HCT116 (cell line): Measurements from ENCODE around the gene MMP24.

ENCODE experiments used
- CBX3 ChIP-seq: IDR thresholded peaks from 2 replicates; pipeline ENCODE4 v1.6.1; 2012; ENCODE audit warnings: low read depth
- EGR1 ChIP-seq: IDR thresholded peaks from 2 replicates; pipeline ENCODE4 v1.6.1; 2012; ENCODE audit warnings: low read depth
- EZH2 ChIP-seq: fragments of 200-600 bp; sonication (generic); IDR thresholded peaks from 2 replicates; pipeline ENCODE4 v1.6.1; 2017; ENCODE audit warnings: antibody characterized with exemption, mixed run types
- EZH2phosphoT487 ChIP-seq: fragments of 200-600 bp; IDR thresholded peaks from 2 replicates; pipeline ENCODE4 v1.6.1; 2018; ENCODE audit warnings: antibody characterized with exemption, borderline replicate concordance
- POLR2A ChIP-seq: IDR thresholded peaks from 2 replicates; pipeline ENCODE4 v1.7.0; 2011; ENCODE audit warnings: borderline replicate concordance; ENCODE audit not compliant: insufficient read depth, insufficient read length; ENCODE audit errors: extremely low read depth
- POLR2AphosphoS5 ChIP-seq: IDR thresholded peaks from 2 replicates; pipeline ENCODE4 v1.6.1; 2011; ENCODE audit warnings: mild to moderate bottlenecking, low read depth, low read length, moderate library complexity
- RAD21 ChIP-seq: IDR thresholded peaks from 2 replicates; pipeline ENCODE4 v1.6.1; 2012; ENCODE audit warnings: low read depth, mild to moderate bottlenecking
- SRF ChIP-seq: IDR thresholded peaks from 2 replicates; pipeline ENCODE4 v1.6.1; 2012; ENCODE audit warnings: low read depth
- ZFX ChIP-seq: fragments of 450-650 bp; IDR thresholded peaks from 2 replicates; pipeline ENCODE4 v1.6.1; 2017
- TF ChIP-seq, protein P1 (sequence below), 3 experiments: fragments of 200-600 bp in 1 of 3; sonication (generic) in 1 of 3; IDR thresholded peaks in 2 of 3; conservative IDR thresholded peaks in 1 of 3; 2 replicates each; pipeline ENCODE4 v1.5.1; 2012 to 2017; ENCODE audit warnings: low read depth in 2 of 3, low read length in 2 of 3, antibody characterized with exemption in 1 of 3, borderline replicate concordance in 1 of 3, control low read depth in 1 of 3, mild to moderate bottlenecking in 1 of 3, mixed read lengths in 1 of 3, mixed run types in 1 of 3, moderate library complexity in 1 of 3; ENCODE audit not compliant: insufficient read depth in 1 of 3
- TF ChIP-seq, protein P2 (sequence below): IDR thresholded peaks from 2 replicates; pipeline ENCODE4 v1.6.1; 2011; ENCODE audit warnings: mild to moderate bottlenecking, low read length, moderate library complexity; ENCODE audit not compliant: insufficient replicate concordance; ENCODE audit errors: extremely low read depth

DNA sequence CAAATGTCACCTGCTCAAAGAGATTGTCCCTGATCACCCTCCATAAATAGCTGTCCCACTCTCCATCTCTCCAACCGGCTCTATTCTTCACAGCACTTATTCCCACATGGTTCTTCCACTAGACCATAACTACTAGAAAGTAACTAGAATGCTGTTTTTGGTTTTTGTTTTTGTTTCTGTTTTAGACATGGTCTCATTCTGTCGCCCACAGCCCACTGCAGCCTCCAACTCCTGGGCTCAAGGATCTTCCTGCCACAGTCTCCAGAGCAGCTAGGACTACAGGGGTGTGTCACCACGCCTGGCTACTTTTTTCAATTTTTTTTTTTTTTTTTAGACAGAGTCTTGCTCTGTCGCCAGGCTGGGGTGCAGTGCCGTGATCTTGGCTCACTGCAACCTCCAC lies 12.2 kb downstream of the MMP24 start:
- TF ChIP-seq, protein P1, sequence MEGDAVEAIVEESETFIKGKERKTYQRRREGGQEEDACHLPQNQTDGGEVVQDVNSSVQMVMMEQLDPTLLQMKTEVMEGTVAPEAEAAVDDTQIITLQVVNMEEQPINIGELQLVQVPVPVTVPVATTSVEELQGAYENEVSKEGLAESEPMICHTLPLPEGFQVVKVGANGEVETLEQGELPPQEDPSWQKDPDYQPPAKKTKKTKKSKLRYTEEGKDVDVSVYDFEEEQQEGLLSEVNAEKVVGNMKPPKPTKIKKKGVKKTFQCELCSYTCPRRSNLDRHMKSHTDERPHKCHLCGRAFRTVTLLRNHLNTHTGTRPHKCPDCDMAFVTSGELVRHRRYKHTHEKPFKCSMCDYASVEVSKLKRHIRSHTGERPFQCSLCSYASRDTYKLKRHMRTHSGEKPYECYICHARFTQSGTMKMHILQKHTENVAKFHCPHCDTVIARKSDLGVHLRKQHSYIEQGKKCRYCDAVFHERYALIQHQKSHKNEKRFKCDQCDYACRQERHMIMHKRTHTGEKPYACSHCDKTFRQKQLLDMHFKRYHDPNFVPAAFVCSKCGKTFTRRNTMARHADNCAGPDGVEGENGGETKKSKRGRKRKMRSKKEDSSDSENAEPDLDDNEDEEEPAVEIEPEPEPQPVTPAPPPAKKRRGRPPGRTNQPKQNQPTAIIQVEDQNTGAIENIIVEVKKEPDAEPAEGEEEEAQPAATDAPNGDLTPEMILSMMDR (IDR thresholded peaks at IDR 0.05 in 2 of 3, conservative IDR thresholded peaks at IDR 0.05 in 1 of 3; ENCODE audit: borderline replicate concordance in 1 of 3, insufficient read depth in 1 of 3, low read depth in 2 of 3, low read length in 2 of 3): no peak
- TF ChIP-seq POLR2A (no peak), EGR1 (no peak), RAD21 (no peak), POLR2AphosphoS5 (no peak), ZFX (no peak), EZH2phosphoT487 (no peak), EZH2 (no peak), CBX3 (no peak), SRF (no peak)
- TF ChIP-seq, protein P2, sequence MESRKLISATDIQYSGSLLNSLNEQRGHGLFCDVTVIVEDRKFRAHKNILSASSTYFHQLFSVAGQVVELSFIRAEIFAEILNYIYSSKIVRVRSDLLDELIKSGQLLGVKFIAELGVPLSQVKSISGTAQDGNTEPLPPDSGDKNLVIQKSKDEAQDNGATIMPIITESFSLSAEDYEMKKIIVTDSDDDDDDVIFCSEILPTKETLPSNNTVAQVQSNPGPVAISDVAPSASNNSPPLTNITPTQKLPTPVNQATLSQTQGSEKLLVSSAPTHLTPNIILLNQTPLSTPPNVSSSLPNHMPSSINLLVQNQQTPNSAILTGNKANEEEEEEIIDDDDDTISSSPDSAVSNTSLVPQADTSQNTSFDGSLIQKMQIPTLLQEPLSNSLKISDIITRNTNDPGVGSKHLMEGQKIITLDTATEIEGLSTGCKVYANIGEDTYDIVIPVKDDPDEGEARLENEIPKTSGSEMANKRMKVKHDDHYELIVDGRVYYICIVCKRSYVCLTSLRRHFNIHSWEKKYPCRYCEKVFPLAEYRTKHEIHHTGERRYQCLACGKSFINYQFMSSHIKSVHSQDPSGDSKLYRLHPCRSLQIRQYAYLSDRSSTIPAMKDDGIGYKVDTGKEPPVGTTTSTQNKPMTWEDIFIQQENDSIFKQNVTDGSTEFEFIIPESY: no peak
